ENCODE data around the gene ZNF823.
"Not testable (repeated sequence)": the region's sequence is repeated elsewhere in the genome, so short reads cannot be mapped to it uniquely, and the experiment has no call there.

The ZNF823 gene

DNA sequence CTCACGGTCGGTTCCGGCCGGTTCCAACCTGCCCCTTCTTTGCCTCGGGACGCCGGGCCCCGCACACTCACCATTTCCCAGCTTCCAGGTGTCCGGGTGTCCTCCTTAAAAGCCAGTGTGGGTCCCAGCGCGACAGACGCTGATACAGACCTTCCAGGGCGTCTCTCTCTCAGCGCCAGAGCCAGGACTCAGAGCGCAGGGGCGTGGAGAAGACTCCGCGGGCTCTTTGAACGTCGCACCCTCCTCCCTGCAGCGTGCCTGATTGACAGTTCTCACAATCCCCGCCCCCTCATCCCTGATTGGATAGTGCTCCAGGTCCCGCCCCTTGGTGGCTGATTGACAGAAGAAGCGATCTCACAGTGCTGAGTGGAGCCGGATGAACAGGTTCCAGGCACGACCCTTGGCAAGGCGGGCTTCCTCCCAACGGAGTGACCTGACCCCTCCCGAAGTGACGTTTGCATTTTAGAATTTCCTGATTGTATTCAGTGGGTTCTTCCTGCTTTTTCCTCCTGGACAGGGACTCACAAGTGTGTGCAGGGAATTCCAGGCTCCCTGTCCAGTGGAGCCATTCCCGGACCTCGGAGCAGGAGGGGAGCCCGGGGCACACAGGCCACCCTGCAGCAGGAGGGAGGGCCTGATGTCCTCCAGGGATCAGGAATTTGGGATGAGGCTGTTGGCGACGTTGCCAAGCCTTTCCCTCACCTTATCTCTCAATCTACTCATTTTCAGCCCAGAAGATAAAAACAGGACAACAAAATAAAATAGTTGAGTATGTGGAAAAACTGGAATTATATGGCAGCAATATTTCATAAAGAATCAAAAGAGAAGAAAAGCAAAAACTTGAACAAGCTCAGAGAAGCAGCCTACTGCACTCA, at the start of gene ZNF823:
Gene ZNF823, minus strand, starts transcription at position 201 of the 875 bp plus-strand sequence. Its CDS starts 127 bp downstream, at position 74.
- peak; percentile 99 for DNase-seq (ENCODE audit: low read depth)

DNA sequence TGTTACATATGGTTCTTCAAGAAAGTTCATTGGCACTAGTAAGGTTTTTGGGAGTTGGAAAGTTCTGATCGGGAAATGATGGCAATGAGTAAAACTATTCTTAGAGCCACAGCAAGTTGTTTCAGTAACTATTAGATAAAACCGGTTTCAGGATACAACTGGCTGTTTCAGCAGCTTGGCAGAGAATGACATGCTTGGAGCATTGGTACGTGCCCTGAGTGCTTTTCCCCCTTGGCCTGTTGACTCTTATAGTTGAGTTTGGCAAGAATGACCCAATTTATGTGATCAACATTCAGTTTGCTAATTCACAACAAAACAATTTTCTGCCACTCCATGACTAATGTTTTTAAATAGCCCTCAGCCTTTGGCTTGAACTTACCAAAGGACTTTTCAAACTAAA, 48.8 kb upstream of the ZNF823 start:
- no peak for DNase-seq (ENCODE audit: low read depth)

GRCh38 chr19:11784356-11784755, 45.6 kb upstream of the ZNF823 start:
- no peak for DNase-seq (ENCODE audit: low read depth)

DNA sequence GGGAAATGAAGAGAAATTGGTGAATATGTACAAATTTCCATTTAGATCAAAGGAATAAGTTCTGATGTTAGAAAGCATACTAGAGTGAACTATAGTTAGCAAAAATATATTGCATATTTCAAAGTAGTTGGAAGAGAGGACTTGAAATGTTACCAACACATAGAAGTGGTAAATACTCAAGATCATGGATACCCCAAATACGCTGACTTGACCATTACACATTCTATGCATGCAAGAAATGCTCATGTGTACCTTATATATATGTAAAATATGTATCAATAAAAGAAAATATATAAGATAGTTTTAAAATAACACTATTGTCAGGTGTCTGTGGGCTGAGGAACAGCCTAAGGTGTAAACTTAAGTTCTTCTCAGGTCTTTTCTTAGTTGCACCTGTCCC, 45.0 kb upstream of the ZNF823 start:
- DNase-seq (ENCODE audit: low read depth): no peak

GRCh38 chr19:11781295-11782057, 42.7 kb upstream of the ZNF823 start:
- DNase-seq (ENCODE audit: low read depth): peak; percentile 21

GRCh38 chr19:11780431-11781020, 41.8 kb upstream of the ZNF823 start:
- no peak for DNase-seq (ENCODE audit: low read depth)

DNA sequence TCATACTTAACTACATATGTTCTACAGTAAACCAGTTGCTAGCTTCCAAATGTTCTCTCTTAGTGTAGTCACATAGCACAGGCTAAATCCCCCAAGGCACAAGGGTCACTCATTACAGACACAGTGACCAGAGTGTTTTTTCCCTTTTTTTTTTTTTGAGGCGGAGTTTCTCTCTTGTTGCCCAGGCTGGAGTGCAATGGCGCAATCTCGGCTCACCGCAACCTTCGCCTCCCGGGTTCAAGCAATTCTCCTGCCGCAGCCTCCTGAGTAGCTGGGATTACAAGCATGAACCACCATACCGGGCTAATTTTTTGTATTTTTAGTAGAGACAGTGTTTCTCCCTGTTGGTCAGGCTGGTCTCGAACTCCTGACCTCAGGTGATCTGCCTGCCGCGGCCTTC, 37.9 kb upstream of the ZNF823 start:
- DNase-seq (ENCODE audit: low read depth): not testable (repeated sequence)

DNA sequence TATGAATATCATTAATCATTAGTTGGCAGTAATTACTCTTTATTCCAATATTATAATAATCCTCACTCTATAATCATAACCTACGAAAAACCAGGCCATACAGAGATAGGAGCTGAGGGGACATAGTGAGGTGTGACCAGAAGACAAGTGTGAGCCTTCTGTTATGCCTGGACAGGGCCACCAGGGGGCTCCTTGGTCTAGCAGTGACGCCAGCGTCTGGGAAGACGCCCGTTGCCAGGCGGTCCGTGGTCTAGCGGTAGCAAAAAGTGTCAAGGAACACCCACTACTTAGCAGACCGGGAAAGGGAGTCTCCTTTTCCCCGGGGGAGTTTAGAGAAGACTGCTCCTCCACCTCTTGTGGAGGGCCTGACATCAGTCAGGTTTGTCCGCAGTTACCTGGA, 32.8 kb upstream of the ZNF823 start:
- DNase-seq (ENCODE audit: low read depth): not testable (repeated sequence)

DNA sequence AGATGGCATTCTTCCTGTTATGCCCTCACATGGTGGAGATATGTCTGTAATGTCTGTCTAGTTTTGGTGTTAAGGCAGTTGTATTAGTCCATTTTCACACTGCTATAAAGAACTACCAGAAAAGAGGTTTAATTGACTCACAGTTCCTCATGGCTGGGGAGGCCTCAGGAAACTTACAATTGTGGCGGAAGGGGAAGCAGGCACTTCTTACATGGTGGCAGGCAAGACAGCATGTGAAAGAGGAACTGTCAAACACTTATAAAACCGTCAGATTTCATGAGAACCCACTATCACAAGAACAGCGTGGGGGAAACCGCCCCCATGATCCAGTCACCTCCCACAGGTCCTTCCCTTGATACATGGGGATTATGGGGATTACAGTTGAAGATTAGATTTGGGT, 31.2 kb upstream of the ZNF823 start:
- DNase-seq (ENCODE audit: low read depth): no peak

- peak; percentile 51 for DNase-seq (ENCODE audit: low read depth)
Observed at GRCh38 chr19:11767633-11768133, 28.9 kb upstream of the ZNF823 start.

DNA sequence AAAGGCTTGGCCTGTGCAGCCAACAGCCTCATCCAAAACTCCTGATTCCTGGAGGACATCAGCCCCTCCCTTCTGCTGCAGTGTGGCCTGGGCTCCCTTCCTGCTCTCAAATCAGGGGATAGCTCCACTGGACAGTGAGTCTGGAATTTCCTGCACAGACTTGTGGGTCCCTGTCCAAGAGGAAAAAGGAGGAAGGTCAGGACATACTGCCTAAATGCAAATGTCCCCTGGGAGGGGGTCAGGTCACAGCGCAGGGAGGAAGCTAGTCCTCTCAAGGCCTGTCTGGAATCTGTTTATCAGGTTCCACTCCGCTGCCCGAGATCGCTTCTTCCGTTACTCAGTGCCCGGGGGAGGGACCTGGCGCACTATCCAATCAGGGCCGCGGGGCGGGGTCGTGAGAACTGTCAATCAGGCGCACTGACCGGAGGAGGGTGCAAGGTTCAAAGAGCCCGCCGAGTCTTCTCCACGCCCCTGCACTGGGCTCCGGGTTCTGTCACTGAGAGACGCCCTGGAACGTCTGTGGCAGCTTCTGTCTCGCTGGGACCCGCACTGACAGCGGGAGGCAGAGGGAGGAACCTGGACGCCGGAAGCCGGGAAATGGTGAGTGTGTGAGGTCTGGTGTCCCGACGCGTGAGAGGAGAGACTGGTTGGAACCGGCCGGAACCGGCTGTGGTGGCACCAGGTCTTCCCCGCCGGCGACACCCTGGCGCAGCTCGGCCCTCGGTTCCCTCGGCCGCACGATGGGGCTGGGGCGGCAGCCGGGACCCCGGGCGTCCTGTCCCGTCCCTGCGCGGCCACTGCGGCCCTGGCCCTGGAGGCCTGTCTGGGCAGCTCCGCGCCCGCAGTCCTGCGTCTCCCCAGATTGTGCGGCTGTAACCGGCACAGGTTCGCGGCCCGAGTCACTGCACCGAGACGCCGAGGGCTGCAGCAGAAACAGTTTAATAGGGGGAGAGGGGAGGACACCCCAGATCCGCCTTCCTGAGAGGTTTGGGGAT, 28.1 kb upstream of the ZNF823 start, which contains the start of gene ZNF441:
Gene ZNF441, plus strand, starts transcription at position 404 of the 995 bp plus-strand sequence. Its CDS starts 194 bp downstream, at position 598.
- DNase-seq (ENCODE audit: low read depth): peak; percentile 96

DNA sequence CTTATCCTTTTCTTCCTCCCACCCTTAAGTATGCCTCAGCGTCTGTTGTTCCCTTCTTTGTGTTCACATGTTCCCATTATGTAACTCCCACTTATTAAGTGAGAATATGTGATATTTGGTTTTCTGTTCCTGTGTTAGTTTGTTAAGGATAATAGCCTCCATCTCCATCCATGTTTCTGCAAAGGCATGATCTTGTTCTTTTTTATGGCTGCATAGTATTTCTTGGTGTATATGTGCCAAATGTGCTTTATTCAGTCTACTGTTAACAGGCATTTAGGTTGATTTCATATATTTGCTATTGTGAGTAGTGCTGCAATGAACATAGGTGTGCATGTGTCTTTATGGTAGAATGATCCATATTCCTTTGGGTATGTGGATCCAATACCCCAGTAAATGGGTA, 24.9 kb upstream of the ZNF823 start:
- DNase-seq (ENCODE audit: low read depth): no peak

- DNase-seq (ENCODE audit: low read depth): no peak
Observed at GRCh38 chr19:11763117-11763516, 24.4 kb upstream of the ZNF823 start.

- no peak for DNase-seq (ENCODE audit: low read depth)
Observed at GRCh38 chr19:11759805-11760204, 21.1 kb upstream of the ZNF823 start.

DNA sequence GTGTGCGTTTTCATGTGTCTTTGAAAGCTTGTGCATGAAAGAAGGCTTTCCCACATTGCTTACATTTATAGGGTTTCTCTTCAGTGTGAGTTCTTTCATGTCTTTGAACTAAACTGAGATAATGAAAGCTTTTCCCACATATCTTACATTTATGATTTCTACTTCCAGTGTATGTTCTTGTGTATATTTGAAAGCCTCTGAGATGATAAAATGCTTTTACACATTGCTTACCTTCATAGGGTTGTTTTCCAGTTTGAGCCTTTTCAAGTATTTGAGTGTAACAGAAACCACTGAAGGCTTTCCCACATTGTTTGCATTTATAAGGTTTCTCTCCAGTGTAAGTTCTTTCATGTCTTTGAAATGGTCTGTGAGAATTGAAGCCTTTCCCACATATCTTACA, 18.2 kb upstream of the ZNF823 start:
- no peak for DNase-seq (ENCODE audit: low read depth)

DNA sequence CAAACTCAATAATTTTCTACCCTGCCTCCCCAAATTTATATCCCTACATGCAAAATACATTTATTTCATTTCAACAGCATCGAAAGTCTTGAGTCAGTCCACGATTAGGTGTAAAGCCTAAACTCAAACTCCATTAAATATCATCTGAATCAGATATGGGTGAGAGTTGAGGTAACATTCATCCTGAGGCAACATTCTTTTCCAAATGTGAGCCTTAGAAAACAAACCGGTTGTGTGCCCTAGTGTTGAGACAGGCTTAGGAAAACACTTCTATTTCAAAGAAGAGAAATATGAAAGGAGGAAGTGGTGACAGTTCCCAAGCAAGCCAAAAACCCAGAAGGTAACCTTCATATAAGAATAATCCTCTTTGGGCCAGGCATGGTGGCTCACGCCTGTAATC, 15.9 kb upstream of the ZNF823 start:
- no peak for DNase-seq (ENCODE audit: low read depth)

DNA sequence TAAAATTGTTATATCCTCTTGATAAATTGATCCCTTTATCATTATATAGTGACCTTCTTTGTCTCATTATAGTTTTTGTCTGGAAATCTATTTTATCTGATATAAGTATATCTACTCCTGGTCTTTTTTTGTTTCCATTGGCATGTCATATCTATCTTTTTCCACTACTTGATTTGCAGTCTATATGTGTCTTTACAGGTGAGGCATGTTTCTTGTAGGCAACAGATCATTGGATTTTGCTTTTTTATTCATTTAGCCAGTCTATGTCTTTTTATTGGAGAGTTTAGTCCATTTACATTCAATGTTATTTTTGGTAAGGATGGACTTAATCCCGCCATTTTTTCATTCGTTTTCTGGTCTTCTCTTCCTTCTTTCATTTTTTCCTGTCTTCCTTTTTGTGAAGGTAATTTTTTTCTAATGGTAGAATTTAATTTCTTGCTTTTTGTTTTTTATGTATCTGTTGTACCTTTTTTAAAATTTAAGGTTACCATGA, 13.5 kb upstream of the ZNF823 start:
- DNase-seq (ENCODE audit: low read depth): no peak

- no peak for DNase-seq (ENCODE audit: low read depth)
Observed at GRCh38 chr19:11749751-11750150, 11.0 kb upstream of the ZNF823 start.

GRCh38 chr19:11747277-11747676, 8.5 kb upstream of the ZNF823 start:
- DNase-seq (ENCODE audit: low read depth): no peak

DNA sequence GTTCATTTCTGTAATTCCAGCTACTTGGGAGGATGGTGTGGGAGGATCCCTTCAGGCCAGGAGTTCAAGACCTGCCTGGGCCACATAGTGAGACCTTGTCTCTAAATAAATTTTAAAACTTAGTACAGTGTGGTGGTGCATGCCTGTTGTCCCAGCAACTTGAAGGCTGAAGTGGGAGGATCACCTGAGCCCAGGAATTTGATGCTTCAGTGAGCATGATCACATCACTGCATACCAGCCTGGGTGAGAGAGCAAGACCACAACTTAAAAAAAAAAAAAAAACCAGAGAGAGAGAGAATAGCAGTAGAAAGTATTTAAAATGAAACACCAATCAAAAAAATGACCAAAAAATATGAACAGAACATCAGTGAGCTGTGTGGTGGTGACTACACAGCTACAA, 7.1 kb upstream of the ZNF823 start:
- DNase-seq (ENCODE audit: low read depth): no peak

Data from ELR (cell line).